HCT116 (cell line): ENCODE results near the gene DDX50. TPM values are rescaled to one million over a fixed set of nuclear protein-coding genes. Genes with fewer than 3 reads are reported as not detected.

Source experiments
- ATAC-seq: fragments of 200-7000 bp; cut with Tn5 transposase; 2 replicates; pipeline ENCODE4 v1.9.1; 2020; ENCODE audit warnings: mild to moderate bottlenecking, moderate library complexity
- BruUV-seq: library from RNA; stranded (reverse); fragments of 400-500 nt; replicated peaks from 2 replicates; lab custom pipeline; 2021; lab: Mats Ljungman, UMichigan
- CTCF ChIA-PET: fragments of 300-600 bp; sonication (Branson Sonifier 250); formaldehyde crosslinking; loops from one replicate; lab custom pipeline; 2021; ENCODE audit warnings: antibody characterized with exemption; lab: Charles Lee
- POLR2A ChIA-PET: fragments of 300-600, 350-600 bp; sonication (Branson Sonifier 250); formaldehyde crosslinking; loops from one replicate; lab custom pipeline; 2021; ENCODE audit warnings: antibody characterized with exemption; lab: Charles Lee
- RAD21 ChIA-PET, 2 experiments: fragments of 300-600 bp; sonication (Branson Sonifier 250); formaldehyde crosslinking; loops; one replicate each; lab custom pipeline; 2023; ENCODE audit warnings: low total read pairs in 2 of 2; ENCODE audit not compliant: uncharacterized antibody in 2 of 2, unreplicated experiment in 2 of 2, low non-redundant PET in 1 of 2; lab: Charles Lee
- DNase-seq: peaks from one replicate; pipeline ENCODE4 v3.0.0-alpha.2; 2010; ENCODE audit warnings: low read depth, low spot score
- H2AFZ ChIP-seq: fragments of 200-600 bp; shearing (Covaris generic), sonication (generic); 2 replicates; pipeline ENCODE4 v1.6.1; 2017; ENCODE audit warnings: low read depth, mixed run types, mixed read lengths, antibody characterized with exemption, low read length; ENCODE audit not compliant: poor library complexity, severe bottlenecking
- H3K27ac ChIP-seq: 2 replicates; pipeline ENCODE4 v1.5.1; 2012; ENCODE audit warnings: low read depth, low read length
- H3K27me3 ChIP-seq: fragments of 200-600 bp; sonication (generic); 2 replicates; pipeline ENCODE4 v1.6.1; 2016; ENCODE audit warnings: mixed run types, low read length, mixed read lengths; ENCODE audit not compliant: insufficient read depth
- H3K36me3 ChIP-seq, 2 experiments: fragments of 200-500 bp in 1 of 2; fragments of 200-600 bp in 1 of 2; sonication (Bioruptor generic) in 1 of 2; sonication (generic) in 1 of 2; 2 replicates each; pipeline versions ENCODE4 v1.5.1 to v1.6.1; 2014 to 2016; ENCODE audit warnings: low read length in 2 of 2, inconsistent platforms in 1 of 2, mixed read lengths in 1 of 2, mixed run types in 1 of 2; ENCODE audit not compliant: insufficient read depth in 2 of 2, control insufficient read depth in 1 of 2
- H3K4me1 ChIP-seq, 2 experiments: fragments of 200-600 bp in 1 of 2; sonication (generic) in 1 of 2; 2 replicates each; pipeline versions ENCODE4 v1.5.1 to v1.6.1; 2012 to 2017; ENCODE audit warnings: low read length in 2 of 2, inconsistent platforms in 1 of 2, mild to moderate bottlenecking in 1 of 2, mixed read lengths in 1 of 2, mixed run types in 1 of 2, moderate library complexity in 1 of 2; ENCODE audit not compliant: insufficient read depth in 2 of 2, control insufficient read depth in 1 of 2
- H3K4me2 ChIP-seq: fragments of 200-600 bp; sonication (generic); 2 replicates; pipeline ENCODE4 v1.6.1; 2017; ENCODE audit warnings: mixed run types, low read length, mixed read lengths
- H3K4me3 ChIP-seq, 2 experiments: fragments of 200-600 bp in 1 of 2; sonication (generic) in 1 of 2; replicated peaks in 1 of 2; 2 replicates each; pipeline ENCODE4 v1.5.1; 2011 to 2016; ENCODE audit warnings: low read length in 2 of 2, control low read depth in 1 of 2, low read depth in 1 of 2, mild to moderate bottlenecking in 1 of 2, mixed read lengths in 1 of 2, mixed run types in 1 of 2
- H3K79me2 ChIP-seq: fragments of 200-600 bp; sonication (generic); 2 replicates; pipeline ENCODE4 v1.6.1; 2017; ENCODE audit warnings: mild to moderate bottlenecking, mixed run types, low read length, moderate library complexity, mixed read lengths; ENCODE audit not compliant: insufficient read depth
- H3K9ac ChIP-seq: fragments of 200-600 bp; sonication (generic); 2 replicates; pipeline ENCODE4 v1.6.1; 2016; ENCODE audit warnings: low read length, mixed read lengths
- H3K9me2 ChIP-seq: fragments of 200-600 bp; sonication (generic), shearing (Covaris generic); 2 replicates; pipeline ENCODE4 v1.6.1; 2017; ENCODE audit warnings: mixed run types, mild to moderate bottlenecking, moderate library complexity; ENCODE audit not compliant: insufficient read depth
- H3K9me3 ChIP-seq, 2 experiments: fragments of 200-500 bp in 1 of 2; fragments of 200-600 bp in 1 of 2; sonication (Bioruptor generic) in 1 of 2; sonication (generic) in 1 of 2; 2 replicates each; pipeline ENCODE4 v1.6.1; 2014 to 2017; ENCODE audit warnings: low read length in 2 of 2, mixed read lengths in 2 of 2, inconsistent platforms in 1 of 2, low read depth in 1 of 2, mild to moderate bottlenecking in 1 of 2, mixed run types in 1 of 2, moderate library complexity in 1 of 2; ENCODE audit not compliant: control insufficient read depth in 1 of 2, insufficient read depth in 1 of 2
- H4K20me1 ChIP-seq: fragments of 200-600 bp; sonication (generic), shearing (Covaris generic); 2 replicates; pipeline ENCODE4 v1.6.1; 2017; ENCODE audit warnings: mixed run types, mild to moderate bottlenecking, moderate library complexity; ENCODE audit not compliant: insufficient read depth
- ATF3 ChIP-seq: IDR thresholded peaks from 2 replicates; pipeline ENCODE4 v1.6.1; 2012
- CBX3 ChIP-seq: IDR thresholded peaks from 2 replicates; pipeline ENCODE4 v1.6.1; 2012; ENCODE audit warnings: low read depth
- CEBPB ChIP-seq: IDR thresholded peaks from 2 replicates; pipeline ENCODE4 v1.6.1; 2012; ENCODE audit warnings: low read depth
- CTCF ChIP-seq, 3 experiments: fragments of 200-600 bp in 1 of 3; sonication (generic) in 1 of 3; IDR thresholded peaks in 2 of 3; conservative IDR thresholded peaks in 1 of 3; 2 replicates each; pipeline ENCODE4 v1.5.1; 2012 to 2017; ENCODE audit warnings: low read depth in 2 of 3, low read length in 2 of 3, antibody characterized with exemption in 1 of 3, borderline replicate concordance in 1 of 3, control low read depth in 1 of 3, mild to moderate bottlenecking in 1 of 3, mixed read lengths in 1 of 3, mixed run types in 1 of 3, moderate library complexity in 1 of 3; ENCODE audit not compliant: insufficient read depth in 1 of 3
- EZH2phosphoT487 ChIP-seq: fragments of 200-600 bp; IDR thresholded peaks from 2 replicates; pipeline ENCODE4 v1.6.1; 2018; ENCODE audit warnings: antibody characterized with exemption, borderline replicate concordance
- JUND ChIP-seq: IDR thresholded peaks from 2 replicates; pipeline ENCODE4 v1.6.1; 2012
- MAX ChIP-seq: IDR thresholded peaks from 2 replicates; pipeline ENCODE4 v1.6.1; 2012
- POLR2A ChIP-seq: IDR thresholded peaks from 2 replicates; pipeline ENCODE4 v1.7.0; 2011; ENCODE audit warnings: borderline replicate concordance; ENCODE audit not compliant: insufficient read depth, insufficient read length; ENCODE audit errors: extremely low read depth
- POLR2AphosphoS5 ChIP-seq: IDR thresholded peaks from 2 replicates; pipeline ENCODE4 v1.6.1; 2011; ENCODE audit warnings: mild to moderate bottlenecking, low read depth, low read length, moderate library complexity
- RAD21 ChIP-seq: IDR thresholded peaks from 2 replicates; pipeline ENCODE4 v1.6.1; 2012; ENCODE audit warnings: low read depth, mild to moderate bottlenecking
- REST ChIP-seq: IDR thresholded peaks from 2 replicates; pipeline ENCODE4 v1.6.1; 2012; ENCODE audit warnings: low read depth
- SIN3A ChIP-seq: IDR thresholded peaks from 2 replicates; pipeline ENCODE4 v1.6.1; 2012; ENCODE audit warnings: low read depth
- SP1 ChIP-seq: IDR thresholded peaks from 2 replicates; pipeline ENCODE4 v1.6.1; 2012; ENCODE audit warnings: low read depth
- SRF ChIP-seq: IDR thresholded peaks from 2 replicates; pipeline ENCODE4 v1.6.1; 2012; ENCODE audit warnings: low read depth
- TCF7L2 ChIP-seq: IDR thresholded peaks from 2 replicates; pipeline ENCODE4 v1.7.0; 2011; ENCODE audit warnings: borderline replicate concordance, inconsistent platforms; ENCODE audit not compliant: insufficient read depth, insufficient read length; ENCODE audit errors: extremely low read depth
- YY1 ChIP-seq: IDR thresholded peaks from 2 replicates; pipeline ENCODE4 v1.6.1; 2011; ENCODE audit warnings: low read length, low read depth, moderate library complexity, mild to moderate bottlenecking; ENCODE audit not compliant: insufficient replicate concordance; ENCODE audit errors: extremely low read depth
- ZBTB33 ChIP-seq: IDR thresholded peaks from 2 replicates; pipeline ENCODE4 v1.6.1; 2011; ENCODE audit warnings: mild to moderate bottlenecking, low read length, moderate library complexity; ENCODE audit not compliant: insufficient replicate concordance; ENCODE audit errors: extremely low read depth
- ZFX ChIP-seq: fragments of 450-650 bp; IDR thresholded peaks from 2 replicates; pipeline ENCODE4 v1.6.1; 2017
- ZNF274 ChIP-seq: fragments of 200-500 bp; sonication (Bioruptor generic); IDR thresholded peaks from 2 replicates; pipeline ENCODE4 v1.6.1; 2014; ENCODE audit warnings: mild to moderate bottlenecking, low read depth, low read length, inconsistent platforms
- intact Hi-C: fragments of 100-400 bp; cut with micrococcal nuclease; formaldehyde crosslinking; loops from 2 replicates; pipeline ENCODE4 v1.10.0; 2022
- total RNA-seq: library from RNA; stranded (reverse); gene quantifications from one replicate; pipeline ENCODE4 v1.2.1, GENCODE V29; 2021; ENCODE audit not compliant: unreplicated experiment

Gene DDX50
- total RNA-seq, 1 experiment from 2014 or later, result 25.6 TPM

- H3K36me3 ChIP-seq, result peaks cover 3 to 8% of the 10 kb centered on the region in 2 experiments; a peak in 2 of 4 replicates
- no peak overlapping the region for H3K27ac ChIP-seq
- ChIA-PET CTCF (no interaction called here), POLR2A (no interaction called here)
- peak overlapping the region; percentile 86 for H3K9ac ChIP-seq
- H4K20me1 ChIP-seq, result no peaks in the 10 kb centered on the region
- peaks cover 38% of the 10 kb centered on the region for H3K79me2 ChIP-seq
- H3K4me1 ChIP-seq, result peaks cover 3 to 18% of the 10 kb centered on the region in 2 experiments; a peak in 3 of 4 replicates
- no peak for DNase-seq
- intact Hi-C loops, result no loop called here
- H3K9me3 ChIP-seq, result no peaks in the 10 kb centered on the region
- ATAC-seq, result no peak
- TF ChIP-seq ATF3 (no peak), CTCF (IDR thresholded peaks at IDR 0.05 in 2 of 3, conservative IDR thresholded peaks at IDR 0.05 in 1 of 3; ENCODE audit: borderline replicate concordance in 1 of 3, insufficient read depth in 1 of 3, low read depth in 2 of 3, low read length in 2 of 3) (no peak), POLR2AphosphoS5 (no peak), SRF (no peak), ZNF274 (no peak), YY1 (no peak), JUND (no peak), ZFX (no peak), RAD21 (no peak), REST (no peak), TCF7L2 (no peak), SIN3A (no peak), MAX (no peak), SP1 (no peak), POLR2A (no peak), ZBTB33 (no peak), CEBPB (no peak), CBX3 (no peak), EZH2phosphoT487 (no peak)
- TF ChIP-seq, all 23 proteins: peak for 0
- BruUV-seq, result no TSS peak
- Histone ChIP-seq H3K27me3 (no peaks in the 10 kb centered on the region), H3K4me2 (peak overlapping the region; percentile 85), H3K4me3 (peak overlapping the region; percentile 81 to 89), H3K9me2 (no peaks in the 10 kb centered on the region), H2AFZ (no peak overlapping the region)
- RAD21 ChIA-PET, result no interaction called here
These were observed 1.3 kb downstream of the DDX50 start for GRCh38 chr10:68902382-68902781.
